GM10266 (cell line): ENCODE measurements around the gene PCSK4.

Source experiments
- DNase-seq: peaks from one replicate; pipeline ENCODE4 v3.0.0; 2012; ENCODE audit errors: extremely low spot score
- TF ChIP-seq, protein P1 (sequence below): IDR thresholded peaks from 2 replicates; pipeline ENCODE4 v1.5.1; 2012; ENCODE audit warnings: mild to moderate bottlenecking, low read depth; ENCODE audit not compliant: control insufficient read depth, insufficient read depth; ENCODE audit errors: missing control alignments

PCSK4 gene

DNA sequence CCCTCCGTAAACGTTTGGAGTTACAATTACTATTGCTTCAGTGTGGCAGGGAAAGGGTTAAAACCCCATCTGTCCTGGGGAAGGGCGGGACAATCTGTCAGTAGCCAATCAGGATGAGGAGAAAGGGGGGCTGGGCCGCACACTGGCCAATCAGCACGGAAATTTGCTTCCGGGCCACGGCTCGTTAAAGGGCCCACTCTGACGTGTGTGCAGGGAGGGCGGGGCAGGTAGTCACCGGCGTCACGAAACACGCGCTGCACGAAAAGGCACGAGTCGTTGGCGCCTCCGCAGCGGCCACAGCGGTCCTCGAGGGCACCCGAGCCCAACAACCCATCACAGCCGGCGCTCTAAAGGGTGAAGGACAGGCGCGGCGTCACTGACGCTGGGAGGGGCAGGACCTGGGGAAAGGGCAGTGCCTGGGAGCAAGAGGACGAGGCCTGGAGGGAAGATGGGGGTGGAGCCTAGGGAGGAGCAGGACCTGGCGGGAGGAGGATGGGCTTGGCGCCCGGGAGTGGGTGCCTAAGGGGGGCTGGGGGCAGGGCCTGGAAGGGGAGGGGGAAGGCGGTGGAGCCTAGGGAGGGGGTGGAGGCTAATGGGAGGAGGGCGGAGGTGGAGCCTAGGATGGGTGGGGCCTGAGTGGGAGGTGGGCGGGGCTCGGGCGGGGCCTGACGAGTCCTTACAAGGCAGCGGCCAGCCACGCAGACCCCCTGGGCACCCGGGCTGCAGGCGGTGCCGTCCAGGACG lies 17.8 kb upstream of the PCSK4 start:
- TF ChIP-seq, protein P1, sequence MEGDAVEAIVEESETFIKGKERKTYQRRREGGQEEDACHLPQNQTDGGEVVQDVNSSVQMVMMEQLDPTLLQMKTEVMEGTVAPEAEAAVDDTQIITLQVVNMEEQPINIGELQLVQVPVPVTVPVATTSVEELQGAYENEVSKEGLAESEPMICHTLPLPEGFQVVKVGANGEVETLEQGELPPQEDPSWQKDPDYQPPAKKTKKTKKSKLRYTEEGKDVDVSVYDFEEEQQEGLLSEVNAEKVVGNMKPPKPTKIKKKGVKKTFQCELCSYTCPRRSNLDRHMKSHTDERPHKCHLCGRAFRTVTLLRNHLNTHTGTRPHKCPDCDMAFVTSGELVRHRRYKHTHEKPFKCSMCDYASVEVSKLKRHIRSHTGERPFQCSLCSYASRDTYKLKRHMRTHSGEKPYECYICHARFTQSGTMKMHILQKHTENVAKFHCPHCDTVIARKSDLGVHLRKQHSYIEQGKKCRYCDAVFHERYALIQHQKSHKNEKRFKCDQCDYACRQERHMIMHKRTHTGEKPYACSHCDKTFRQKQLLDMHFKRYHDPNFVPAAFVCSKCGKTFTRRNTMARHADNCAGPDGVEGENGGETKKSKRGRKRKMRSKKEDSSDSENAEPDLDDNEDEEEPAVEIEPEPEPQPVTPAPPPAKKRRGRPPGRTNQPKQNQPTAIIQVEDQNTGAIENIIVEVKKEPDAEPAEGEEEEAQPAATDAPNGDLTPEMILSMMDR, result no peak
- DNase-seq, result peak; percentile 100

DNA sequence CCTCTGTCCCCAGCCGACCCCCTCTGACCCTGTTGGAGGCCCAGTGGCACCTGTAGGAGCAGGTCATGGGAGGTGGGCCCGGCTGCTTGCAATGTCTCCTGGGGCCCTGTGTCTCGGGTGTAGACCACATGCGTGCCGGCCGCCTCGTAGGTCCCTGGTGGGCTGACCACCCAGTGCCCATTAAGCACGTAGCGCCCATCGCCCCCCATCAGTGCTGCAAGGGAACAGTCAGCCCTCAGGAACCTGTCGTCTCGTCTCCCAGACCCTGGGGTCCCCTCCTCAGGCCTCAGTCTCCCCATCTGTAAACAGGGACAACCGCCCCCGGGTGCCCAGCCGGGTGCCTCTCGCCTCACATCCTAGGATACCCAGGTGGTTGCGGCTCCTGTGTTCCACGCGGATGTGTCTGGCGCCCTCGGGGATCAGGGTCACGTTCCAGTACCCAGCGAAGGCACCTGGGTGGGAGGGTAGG lies 17.1 kb upstream of the PCSK4 start:
- DNase-seq, result no peak
- TF ChIP-seq, protein P1, result no peak

DNA sequence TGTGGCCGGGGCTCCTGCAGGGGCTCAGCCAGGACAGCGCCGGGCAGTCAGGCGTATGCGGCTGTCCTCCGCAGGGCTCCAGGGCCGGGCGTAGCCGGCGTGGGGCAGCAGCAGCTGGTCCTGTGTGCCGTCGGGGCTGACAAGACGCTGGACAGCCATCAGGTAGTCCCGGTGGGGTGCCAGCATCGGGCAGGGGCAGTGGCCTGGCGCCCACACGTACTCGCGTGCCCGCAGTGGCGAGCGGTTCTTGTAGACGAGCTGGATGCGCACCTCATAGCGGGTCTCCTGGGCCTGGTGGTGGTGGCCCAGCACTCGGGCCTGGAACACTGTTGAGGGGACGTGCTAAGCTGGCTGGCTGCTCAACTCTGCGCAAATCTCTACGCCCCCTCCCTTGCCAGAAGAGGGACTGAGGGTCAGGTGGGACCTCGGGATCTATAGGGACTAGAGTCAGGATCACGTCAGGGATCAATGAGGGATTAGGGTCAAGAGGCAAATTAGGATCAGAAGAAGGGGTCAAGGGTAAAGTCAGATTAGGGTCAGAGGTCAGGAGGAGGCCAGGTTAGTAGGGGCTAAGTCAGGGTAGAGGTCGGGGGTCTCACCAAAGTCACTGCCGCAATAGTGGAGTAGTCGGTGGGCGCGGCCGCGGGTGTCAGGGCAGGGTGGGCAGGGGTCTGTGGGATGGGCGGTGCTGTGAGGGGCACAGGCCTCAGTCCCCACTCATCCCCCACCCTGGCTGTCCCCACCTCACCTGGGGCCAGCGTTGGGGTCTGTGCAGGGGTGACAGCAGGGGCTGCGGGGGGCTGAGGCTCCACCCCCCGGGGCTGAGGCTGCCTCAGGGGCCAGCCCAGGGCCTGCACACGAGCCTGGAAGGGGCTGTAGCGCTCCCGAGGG lies 16.1 kb upstream of the PCSK4 start:
- TF ChIP-seq, protein P1, result no peak
- DNase-seq, result no peak

DNA sequence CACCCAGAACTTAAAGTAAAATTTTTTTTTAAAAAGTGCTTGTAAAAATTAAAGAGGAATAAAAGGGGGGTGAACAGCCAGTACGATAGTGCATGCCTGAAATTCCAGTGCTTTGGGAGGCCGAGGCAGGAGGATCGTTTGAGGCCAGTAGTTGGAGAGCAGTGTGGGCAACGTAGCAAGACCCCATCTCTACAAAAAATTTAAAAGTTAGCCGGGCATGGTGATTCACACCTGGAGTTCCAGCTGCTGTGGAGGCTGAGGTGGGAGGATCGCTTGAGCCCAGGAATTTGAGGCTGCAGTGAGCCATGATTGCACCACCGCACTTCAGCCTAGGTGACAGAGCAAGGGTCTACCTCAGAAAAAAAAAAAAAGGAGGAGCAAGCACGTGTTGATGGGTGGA lies 14.9 kb upstream of the PCSK4 start:
- DNase-seq, result no peak
- TF ChIP-seq, protein P1, result no peak

GRCh38 chr19:1503925-1504773 lies 14.0 kb upstream of the PCSK4 start:
- no peak for DNase-seq
- TF ChIP-seq, protein P1, result no peak

GRCh38 chr19:1503089-1503924 lies 13.2 kb upstream of the PCSK4 start:
- peak; percentile 77 for DNase-seq
- TF ChIP-seq, protein P1, result peak; percentile 80
